HepG2 (cell line): ENCODE results near the gene TPRG1L. TPM values are rescaled to one million over a fixed set of nuclear protein-coding genes. Genes with fewer than 3 reads are reported as not detected.

Experiments used
- KDM5A ChIP-seq: fragments of 200-600 bp; sonication (generic); IDR thresholded peaks from 2 replicates; pipeline ENCODE4 v1.7.0; 2018; ENCODE audit warnings: antibody characterized with exemption, mild to moderate bottlenecking, low read length, borderline replicate concordance
- RFXAP ChIP-seq: sonication (generic); formaldehyde crosslinking; IDR thresholded peaks from 2 replicates; pipeline ENCODE4 v1.4.0; 2020; ENCODE audit warnings: missing genetic modification reagents, borderline replicate concordance
- SMAD9 ChIP-seq: sonication (generic); formaldehyde crosslinking; IDR thresholded peaks from 2 replicates; pipeline ENCODE4 v1.5.1; 2020; ENCODE audit warnings: mild to moderate bottlenecking, missing genetic modification reagents
- polyA plus RNA-seq, 8 experiments: library from polyadenylated mRNA; depleted of rRNA in 3 of 8; stranded (reverse) in 7 of 8; unstranded in 1 of 8; fragments of >200 nt; fragmentation: Illumina TruSeq in 4 of 8; extraction: Trizol in 4 of 8; gene quantifications; 2 replicates each; pipeline versions ENCODE4 v1.2.1 to v1.2.3, GENCODE V29; 2011 to 2016; ENCODE audit warnings: low read depth in 4 of 8, missing spikeins in 1 of 8, mixed read lengths in 1 of 8; ENCODE audit not compliant: insufficient read depth in 1 of 8
- total RNA-seq, 5 experiments: library from RNA; depleted of rRNA; stranded (reverse); fragments of >200 nt; fragmentation: Illumina TruSeq; extraction: Trizol; gene quantifications; 2 replicates each; pipeline ENCODE4 v1.2.3, GENCODE V29; 2016; ENCODE audit warnings: low read depth in 1 of 5
- TF ChIP-seq, protein P1 (sequence below): sonication (generic); formaldehyde crosslinking; IDR thresholded peaks from 2 replicates; pipeline ENCODE4 v1.4.0; 2020; ENCODE audit warnings: missing genetic modification reagents, borderline replicate concordance
- TF ChIP-seq, protein P2 (sequence below): sonication (generic); formaldehyde crosslinking; IDR thresholded peaks from 2 replicates; pipeline ENCODE4 v1.4.0; 2020; ENCODE audit warnings: missing genetic modification reagents
- TF ChIP-seq, protein P3 (sequence below): sonication (generic); formaldehyde crosslinking; conservative IDR thresholded peaks from 2 replicates; pipeline ENCODE4 v1.4.0; 2020; ENCODE audit warnings: mild to moderate bottlenecking, missing genetic modification reagents, moderate library complexity
- TF ChIP-seq, protein P4 (sequence below), 2 experiments: fragments of 450-650 bp in 1 of 2; sonication (generic) in 1 of 2; formaldehyde crosslinking in 1 of 2; IDR thresholded peaks; 2 replicates each; pipeline versions ENCODE4 v1.6.1 to v1.8.0; 2016 to 2022; ENCODE audit warnings: antibody characterized with exemption in 1 of 2, mild to moderate bottlenecking in 1 of 2, missing genetic modification reagents in 1 of 2

Gene TPRG1L
- total and polyA plus RNA-seq, 2 of the 13 experiments (the other 11 are each of a cell fraction or from before 2014, with no cell fraction given): 21.3 to 37.4 TPM

DNA sequence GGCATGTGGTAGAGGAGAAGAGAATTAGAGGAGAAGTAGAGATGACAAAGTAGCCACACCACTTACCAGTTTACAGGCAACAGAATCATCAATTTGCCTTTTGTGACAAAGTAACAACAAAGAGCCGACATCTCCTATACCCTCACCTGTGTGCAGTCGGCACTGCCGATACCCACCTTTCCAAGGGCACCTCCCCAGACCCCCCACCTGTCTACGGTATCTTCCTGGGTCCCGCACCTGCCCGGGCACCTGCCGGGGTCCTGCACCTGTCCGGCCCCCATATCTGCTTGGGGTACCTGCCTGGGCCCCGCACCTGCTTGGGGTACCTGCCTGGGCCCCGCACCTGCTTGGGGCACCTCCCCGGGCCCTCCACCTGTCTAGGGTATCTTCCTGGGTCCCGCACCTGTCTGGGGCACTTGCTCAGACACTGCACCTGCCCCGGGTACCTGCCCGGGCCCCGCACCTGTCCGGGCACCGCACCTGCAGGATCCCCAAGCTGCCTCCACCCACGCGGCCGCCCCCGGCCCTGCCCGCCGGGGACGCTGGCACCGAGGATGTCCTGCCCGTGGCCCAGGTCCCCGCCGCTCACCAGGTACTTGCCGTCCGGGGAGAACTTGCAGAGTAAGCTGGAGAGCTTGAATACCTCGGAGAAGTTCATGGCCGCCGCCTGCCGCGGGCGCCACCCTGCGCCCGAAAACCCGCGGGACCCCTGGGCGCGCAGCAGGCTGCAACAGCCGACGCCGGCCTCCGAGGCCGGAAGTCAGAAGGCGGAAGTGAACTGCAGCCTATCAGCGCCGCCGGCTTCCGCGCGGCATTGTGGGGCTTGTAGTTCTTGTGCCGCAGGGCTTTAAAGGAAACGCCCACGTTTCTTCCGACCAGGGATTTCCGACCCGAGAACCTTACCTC, 24.8 kb downstream of the TPRG1L start, which contains the start of gene WRAP73 (continued):
- TF ChIP-seq, protein P1, sequence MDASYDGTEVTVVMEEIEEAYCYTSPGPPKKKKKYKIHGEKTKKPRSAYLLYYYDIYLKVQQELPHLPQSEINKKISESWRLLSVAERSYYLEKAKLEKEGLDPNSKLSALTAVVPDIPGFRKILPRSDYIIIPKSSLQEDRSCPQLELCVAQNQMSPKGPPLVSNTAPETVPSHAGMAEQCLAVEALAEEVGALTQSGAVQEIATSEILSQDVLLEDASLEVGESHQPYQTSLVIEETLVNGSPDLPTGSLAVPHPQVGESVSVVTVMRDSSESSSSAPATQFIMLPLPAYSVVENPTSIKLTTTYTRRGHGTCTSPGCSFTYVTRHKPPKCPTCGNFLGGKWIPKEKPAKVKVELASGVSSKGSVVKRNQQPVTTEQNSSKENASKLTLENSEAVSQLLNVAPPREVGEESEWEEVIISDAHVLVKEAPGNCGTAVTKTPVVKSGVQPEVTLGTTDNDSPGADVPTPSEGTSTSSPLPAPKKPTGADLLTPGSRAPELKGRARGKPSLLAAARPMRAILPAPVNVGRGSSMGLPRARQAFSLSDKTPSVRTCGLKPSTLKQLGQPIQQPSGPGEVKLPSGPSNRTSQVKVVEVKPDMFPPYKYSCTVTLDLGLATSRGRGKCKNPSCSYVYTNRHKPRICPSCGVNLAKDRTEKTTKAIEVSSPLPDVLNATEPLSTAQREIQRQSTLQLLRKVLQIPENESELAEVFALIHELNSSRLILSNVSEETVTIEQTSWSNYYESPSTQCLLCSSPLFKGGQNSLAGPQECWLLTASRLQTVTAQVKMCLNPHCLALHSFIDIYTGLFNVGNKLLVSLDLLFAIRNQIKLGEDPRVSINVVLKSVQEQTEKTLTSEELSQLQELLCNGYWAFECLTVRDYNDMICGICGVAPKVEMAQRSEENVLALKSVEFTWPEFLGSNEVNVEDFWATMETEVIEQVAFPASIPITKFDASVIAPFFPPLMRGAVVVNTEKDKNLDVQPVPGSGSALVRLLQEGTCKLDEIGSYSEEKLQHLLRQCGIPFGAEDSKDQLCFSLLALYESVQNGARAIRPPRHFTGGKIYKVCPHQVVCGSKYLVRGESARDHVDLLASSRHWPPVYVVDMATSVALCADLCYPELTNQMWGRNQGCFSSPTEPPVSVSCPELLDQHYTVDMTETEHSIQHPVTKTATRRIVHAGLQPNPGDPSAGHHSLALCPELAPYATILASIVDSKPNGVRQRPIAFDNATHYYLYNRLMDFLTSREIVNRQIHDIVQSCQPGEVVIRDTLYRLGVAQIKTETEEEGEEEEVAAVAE (CRISPR knock-in tag): no peak
- TF ChIP-seq KDM5A (peak; percentile 39; the same call in 1 of the 2 replicates), RFXAP (CRISPR knock-in tag) (no peak), SMAD9 (CRISPR knock-in tag) (no peak)
- TF ChIP-seq, protein P2, sequence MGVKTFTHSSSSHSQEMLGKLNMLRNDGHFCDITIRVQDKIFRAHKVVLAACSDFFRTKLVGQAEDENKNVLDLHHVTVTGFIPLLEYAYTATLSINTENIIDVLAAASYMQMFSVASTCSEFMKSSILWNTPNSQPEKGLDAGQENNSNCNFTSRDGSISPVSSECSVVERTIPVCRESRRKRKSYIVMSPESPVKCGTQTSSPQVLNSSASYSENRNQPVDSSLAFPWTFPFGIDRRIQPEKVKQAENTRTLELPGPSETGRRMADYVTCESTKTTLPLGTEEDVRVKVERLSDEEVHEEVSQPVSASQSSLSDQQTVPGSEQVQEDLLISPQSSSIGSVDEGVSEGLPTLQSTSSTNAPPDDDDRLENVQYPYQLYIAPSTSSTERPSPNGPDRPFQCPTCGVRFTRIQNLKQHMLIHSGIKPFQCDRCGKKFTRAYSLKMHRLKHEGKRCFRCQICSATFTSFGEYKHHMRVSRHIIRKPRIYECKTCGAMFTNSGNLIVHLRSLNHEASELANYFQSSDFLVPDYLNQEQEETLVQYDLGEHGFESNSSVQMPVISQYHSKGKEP (CRISPR knock-in tag): no peak
- TF ChIP-seq, protein P3, sequence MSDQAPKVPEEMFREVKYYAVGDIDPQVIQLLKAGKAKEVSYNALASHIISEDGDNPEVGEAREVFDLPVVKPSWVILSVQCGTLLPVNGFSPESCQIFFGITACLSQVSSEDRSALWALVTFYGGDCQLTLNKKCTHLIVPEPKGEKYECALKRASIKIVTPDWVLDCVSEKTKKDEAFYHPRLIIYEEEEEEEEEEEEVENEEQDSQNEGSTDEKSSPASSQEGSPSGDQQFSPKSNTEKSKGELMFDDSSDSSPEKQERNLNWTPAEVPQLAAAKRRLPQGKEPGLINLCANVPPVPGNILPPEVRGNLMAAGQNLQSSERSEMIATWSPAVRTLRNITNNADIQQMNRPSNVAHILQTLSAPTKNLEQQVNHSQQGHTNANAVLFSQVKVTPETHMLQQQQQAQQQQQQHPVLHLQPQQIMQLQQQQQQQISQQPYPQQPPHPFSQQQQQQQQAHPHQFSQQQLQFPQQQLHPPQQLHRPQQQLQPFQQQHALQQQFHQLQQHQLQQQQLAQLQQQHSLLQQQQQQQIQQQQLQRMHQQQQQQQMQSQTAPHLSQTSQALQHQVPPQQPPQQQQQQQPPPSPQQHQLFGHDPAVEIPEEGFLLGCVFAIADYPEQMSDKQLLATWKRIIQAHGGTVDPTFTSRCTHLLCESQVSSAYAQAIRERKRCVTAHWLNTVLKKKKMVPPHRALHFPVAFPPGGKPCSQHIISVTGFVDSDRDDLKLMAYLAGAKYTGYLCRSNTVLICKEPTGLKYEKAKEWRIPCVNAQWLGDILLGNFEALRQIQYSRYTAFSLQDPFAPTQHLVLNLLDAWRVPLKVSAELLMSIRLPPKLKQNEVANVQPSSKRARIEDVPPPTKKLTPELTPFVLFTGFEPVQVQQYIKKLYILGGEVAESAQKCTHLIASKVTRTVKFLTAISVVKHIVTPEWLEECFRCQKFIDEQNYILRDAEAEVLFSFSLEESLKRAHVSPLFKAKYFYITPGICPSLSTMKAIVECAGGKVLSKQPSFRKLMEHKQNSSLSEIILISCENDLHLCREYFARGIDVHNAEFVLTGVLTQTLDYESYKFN (CRISPR knock-in tag): peak; percentile 30; the same call in 1 of the 2 replicates
- TF ChIP-seq, protein P4, sequence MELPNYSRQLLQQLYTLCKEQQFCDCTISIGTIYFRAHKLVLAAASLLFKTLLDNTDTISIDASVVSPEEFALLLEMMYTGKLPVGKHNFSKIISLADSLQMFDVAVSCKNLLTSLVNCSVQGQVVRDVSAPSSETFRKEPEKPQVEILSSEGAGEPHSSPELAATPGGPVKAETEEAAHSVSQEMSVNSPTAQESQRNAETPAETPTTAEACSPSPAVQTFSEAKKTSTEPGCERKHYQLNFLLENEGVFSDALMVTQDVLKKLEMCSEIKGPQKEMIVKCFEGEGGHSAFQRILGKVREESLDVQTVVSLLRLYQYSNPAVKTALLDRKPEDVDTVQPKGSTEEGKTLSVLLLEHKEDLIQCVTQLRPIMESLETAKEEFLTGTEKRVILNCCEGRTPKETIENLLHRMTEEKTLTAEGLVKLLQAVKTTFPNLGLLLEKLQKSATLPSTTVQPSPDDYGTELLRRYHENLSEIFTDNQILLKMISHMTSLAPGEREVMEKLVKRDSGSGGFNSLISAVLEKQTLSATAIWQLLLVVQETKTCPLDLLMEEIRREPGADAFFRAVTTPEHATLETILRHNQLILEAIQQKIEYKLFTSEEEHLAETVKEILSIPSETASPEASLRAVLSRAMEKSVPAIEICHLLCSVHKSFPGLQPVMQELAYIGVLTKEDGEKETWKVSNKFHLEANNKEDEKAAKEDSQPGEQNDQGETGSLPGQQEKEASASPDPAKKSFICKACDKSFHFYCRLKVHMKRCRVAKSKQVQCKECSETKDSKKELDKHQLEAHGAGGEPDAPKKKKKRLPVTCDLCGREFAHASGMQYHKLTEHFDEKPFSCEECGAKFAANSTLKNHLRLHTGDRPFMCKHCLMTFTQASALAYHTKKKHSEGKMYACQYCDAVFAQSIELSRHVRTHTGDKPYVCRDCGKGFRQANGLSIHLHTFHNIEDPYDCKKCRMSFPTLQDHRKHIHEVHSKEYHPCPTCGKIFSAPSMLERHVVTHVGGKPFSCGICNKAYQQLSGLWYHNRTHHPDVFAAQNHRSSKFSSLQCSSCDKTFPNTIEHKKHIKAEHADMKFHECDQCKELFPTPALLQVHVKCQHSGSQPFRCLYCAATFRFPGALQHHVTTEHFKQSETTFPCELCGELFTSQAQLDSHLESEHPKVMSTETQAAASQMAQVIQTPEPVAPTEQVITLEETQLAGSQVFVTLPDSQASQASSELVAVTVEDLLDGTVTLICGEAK (IDR thresholded peaks at IDR 0.05): peak; percentile 53
- TF ChIP-seq, protein P4 (CRISPR knock-in tag; IDR thresholded peaks at IDR 0.05): no peak
